ENCODE data around the gene ZBTB32. TPM values are rescaled to one million over a fixed set of nuclear protein-coding genes. Genes with fewer than 3 reads are reported as not detected.

ZBTB32 gene
- total RNA-seq, 1 donor from 2014 or later = not detected

GRCh38 chr19:35715981-35716800 is 11.8 kb downstream of the ZBTB32 start:
- peak; percentile 60 for DNase-seq (ENCODE audit: low spot score)
- TF ChIP-seq CTCF (IDR thresholded peaks at IDR 0.05; ENCODE audit: unreplicated experiment) = no peak

GRCh38 chr19:35716801-35717664 is 12.7 kb downstream of the ZBTB32 start:
- peaks cover 4% of the 10 kb centered on the region for H3K36me3 Mint-ChIP-seq (ENCODE audit: low read depth, unreplicated experiment)
- peaks cover 15% of the 10 kb centered on the region for H3K27me3 Mint-ChIP-seq (ENCODE audit: unreplicated experiment)
- H3K4me3 Mint-ChIP-seq (ENCODE audit: unreplicated experiment) = peak overlapping the region; percentile 96
- TF ChIP-seq CTCF (IDR thresholded peaks at IDR 0.05; ENCODE audit: unreplicated experiment) = peak; percentile 76
- peak; percentile 92 for DNase-seq (ENCODE audit: low spot score)
- peak overlapping the region; percentile 82 for H3K27ac Mint-ChIP-seq (ENCODE audit: unreplicated experiment)
- peaks cover 22% of the 10 kb centered on the region for H3K4me1 Mint-ChIP-seq (ENCODE audit: unreplicated experiment)
- no peaks in the 10 kb centered on the region for H3K9me3 Mint-ChIP-seq (ENCODE audit: unreplicated experiment)

More at GRCh38 chr19:35715981-35716800, 11.8 kb downstream of the ZBTB32 start:
- Mint-ChIP-seq H3K27ac (ENCODE audit: unreplicated experiment) (peak overlapping the region; percentile 82), H3K4me1 (ENCODE audit: unreplicated experiment) (peaks cover 22% of the 10 kb centered on the region), H3K36me3 (ENCODE audit: low read depth, unreplicated experiment) (peaks cover 4% of the 10 kb centered on the region), H3K4me3 (ENCODE audit: unreplicated experiment) (peak overlapping the region; percentile 96), H3K27me3 (ENCODE audit: unreplicated experiment) (peaks cover 13% of the 10 kb centered on the region), H3K9me3 (ENCODE audit: unreplicated experiment) (no peaks in the 10 kb centered on the region)

GRCh38 chr19:35717665-35718344 is 13.4 kb downstream of the ZBTB32 start, which contains the start of gene KMT2B:
Gene KMT2B (plus strand): TSS chr19:35718003. CDS start chr19:35718019, 16 bp downstream.
- Mint-ChIP-seq H3K36me3 (ENCODE audit: low read depth, unreplicated experiment) (peaks cover 4% of the 10 kb centered on the region), H3K27me3 (ENCODE audit: unreplicated experiment) (peaks cover 15% of the 10 kb centered on the region), H3K4me3 (ENCODE audit: unreplicated experiment) (peak within 1 kb of the TSS; percentile 96), H3K4me1 (ENCODE audit: unreplicated experiment) (peaks cover 22% of the 10 kb centered on the region), H3K9me3 (ENCODE audit: unreplicated experiment) (no peaks in the 10 kb centered on the region), H3K27ac (ENCODE audit: unreplicated experiment) (peak within 1 kb of the TSS; percentile 82)
- DNase-seq (ENCODE audit: low spot score) = no peak
- TF ChIP-seq CTCF (IDR thresholded peaks at IDR 0.05; ENCODE audit: unreplicated experiment) = no peak

- Mint-ChIP-seq H3K4me3 (ENCODE audit: unreplicated experiment) (peak overlapping the region; percentile 95), H3K9me3 (ENCODE audit: unreplicated experiment) (no peaks in the 10 kb centered on the region), H3K27ac (ENCODE audit: unreplicated experiment) (peak overlapping the region; percentile 78), H3K36me3 (ENCODE audit: low read depth, unreplicated experiment) (peaks cover 9% of the 10 kb centered on the region), H3K27me3 (ENCODE audit: unreplicated experiment) (peaks cover 15% of the 10 kb centered on the region), H3K4me1 (ENCODE audit: unreplicated experiment) (peaks cover 22% of the 10 kb centered on the region)
- peak; percentile 45 for DNase-seq (ENCODE audit: low spot score)
- TF ChIP-seq CTCF (IDR thresholded peaks at IDR 0.05; ENCODE audit: unreplicated experiment) = no peak
Observed at GRCh38 chr19:35718345-35719041, 14.1 kb downstream of the ZBTB32 start.
